Progenitor cell of endocrine pancreas (in vitro differentiated cells): ENCODE measurements around the gene RBFOX2. TPM values are rescaled to one million over a fixed set of nuclear protein-coding genes. Genes with fewer than 3 reads are reported as not detected.

Source experiments
- DNase-seq: peaks from one replicate; pipeline ENCODE4 v3.0.0; 2021; ENCODE audit warnings: low spot score; ENCODE audit not compliant: unreplicated experiment
- H3K27ac Mint-ChIP-seq: 2 replicates; pipeline ENCODE4 v1.8.0; 2021; ENCODE audit warnings: mild to moderate bottlenecking, moderate library complexity, mixed read lengths
- H3K27me3 Mint-ChIP-seq: 2 replicates; pipeline ENCODE4 v1.8.0; 2021; ENCODE audit warnings: mixed read lengths
- H3K36me3 Mint-ChIP-seq: 2 replicates; pipeline ENCODE4 v1.8.0; 2022; ENCODE audit warnings: mixed read lengths; ENCODE audit not compliant: insufficient read depth
- H3K4me1 Mint-ChIP-seq: 2 replicates; pipeline ENCODE4 v1.8.0; 2021; ENCODE audit warnings: low read depth, mixed read lengths
- H3K4me3 Mint-ChIP-seq: 2 replicates; pipeline ENCODE4 v1.8.0; 2021; ENCODE audit warnings: low read depth, mild to moderate bottlenecking, moderate library complexity, mixed read lengths
- H3K9me3 Mint-ChIP-seq: 2 replicates; pipeline ENCODE4 v1.8.0; 2021; ENCODE audit warnings: low read depth, mixed read lengths
- CTCF ChIP-seq: fragments of 200-600 bp; sonication (generic); IDR thresholded peaks from one replicate; pipeline ENCODE4 v1.5.0; 2021; ENCODE audit warnings: antibody characterized with exemption, mild to moderate bottlenecking; ENCODE audit not compliant: unreplicated experiment
- total RNA-seq: library from RNA; stranded (reverse); gene quantifications from 2 replicates; pipeline ENCODE4 v1.2.1, GENCODE V29; 2021

Gene RBFOX2
- total RNA-seq, 1 donor from 2014 or later, result 140 TPM

GRCh38 chr22:35841907-35842518 is 186.6 kb downstream of the RBFOX2 start:
- no peaks in the 10 kb centered on the region for H3K36me3 Mint-ChIP-seq
- no peak overlapping the region for H3K4me3 Mint-ChIP-seq
- TF ChIP-seq CTCF, result no peak
- no peaks in the 10 kb centered on the region for H3K27me3 Mint-ChIP-seq
- DNase-seq, result no peak
- no peak overlapping the region for H3K27ac Mint-ChIP-seq
- H3K4me1 Mint-ChIP-seq, result peaks cover 51% of the 10 kb centered on the region
- no peaks in the 10 kb centered on the region for H3K9me3 Mint-ChIP-seq

- Mint-ChIP-seq H3K36me3 (no peaks in the 10 kb centered on the region), H3K27me3 (no peaks in the 10 kb centered on the region), H3K4me1 (peaks cover 62% of the 10 kb centered on the region), H3K4me3 (peak overlapping the region; percentile 90), H3K9me3 (no peaks in the 10 kb centered on the region), H3K27ac (peak overlapping the region; percentile 96)
- peak; percentile 49 for DNase-seq
- TF ChIP-seq CTCF, result no peak
These were observed 188.3 kb downstream of the RBFOX2 start for GRCh38 chr22:35840302-35840739.

- DNase-seq, result no peak
- H3K36me3 Mint-ChIP-seq, result no peaks in the 10 kb centered on the region
- peak overlapping the region; percentile 90 for H3K4me3 Mint-ChIP-seq
- no peak for TF ChIP-seq CTCF
- no peaks in the 10 kb centered on the region for H3K9me3 Mint-ChIP-seq
- peak overlapping the region; percentile 96 for H3K27ac Mint-ChIP-seq
- peaks cover 62% of the 10 kb centered on the region for H3K4me1 Mint-ChIP-seq
- no peaks in the 10 kb centered on the region for H3K27me3 Mint-ChIP-seq
These were observed 188.8 kb downstream of the RBFOX2 start for GRCh38 chr22:35839841-35840301.

GRCh38 chr22:35838855-35839576 is 189.6 kb downstream of the RBFOX2 start:
- no peak for DNase-seq
- Mint-ChIP-seq H3K27me3 (no peaks in the 10 kb centered on the region), H3K4me1 (peaks cover 68% of the 10 kb centered on the region), H3K27ac (peak overlapping the region; percentile 96), H3K4me3 (peak overlapping the region; percentile 90), H3K36me3 (no peaks in the 10 kb centered on the region), H3K9me3 (no peaks in the 10 kb centered on the region)
- TF ChIP-seq CTCF, result peak; percentile 18

- Mint-ChIP-seq H3K9me3 (no peaks in the 10 kb centered on the region), H3K27me3 (no peaks in the 10 kb centered on the region), H3K36me3 (peaks cover 1% of the 10 kb centered on the region), H3K4me1 (peaks cover 61% of the 10 kb centered on the region), H3K4me3 (peak overlapping the region; percentile 31), H3K27ac (peak overlapping the region; percentile 83)
- no peak for DNase-seq
- TF ChIP-seq CTCF, result no peak
These were observed 191.4 kb downstream of the RBFOX2 start for GRCh38 chr22:35837101-35837727.
